Stimulated activated CD8-positive, alpha-beta memory T cell treated with anti-CD3 and anti-CD28 coated beads, Interleukin-4, amount 100 ng/mL, for 4 hours (primary cell): ENCODE results near the gene FAM193B.
"Not testable (repeated sequence)": the region's sequence is repeated elsewhere in the genome, so short reads cannot be mapped to it uniquely, and the experiment has no call there.

Source experiments
- DNase-seq, 2 donors: peaks; one replicate each; pipeline ENCODE4 v3.0.0-alpha.2; 2020; ENCODE audit warnings: low read depth in 2 of 2, low spot score in 1 of 2

Gene FAM193B

DNA sequence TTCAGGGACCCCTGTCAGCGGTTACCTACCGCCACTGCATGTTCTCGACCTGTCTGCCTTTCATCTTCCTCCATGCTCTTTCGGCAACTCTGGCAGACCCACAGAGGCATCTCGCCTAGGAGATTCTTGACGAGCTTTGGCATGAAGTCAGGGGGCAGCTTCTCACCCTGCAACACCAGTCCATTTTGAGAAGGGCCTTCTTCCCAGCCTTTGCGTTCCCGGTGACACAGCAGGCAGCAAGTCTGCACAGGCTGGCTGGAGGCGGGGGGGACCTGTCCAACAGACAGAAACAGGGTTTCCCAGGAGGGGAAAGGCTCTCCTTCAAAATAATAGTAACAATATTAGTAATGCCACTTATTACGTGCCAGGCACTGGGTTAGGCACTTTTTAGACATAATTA, 15.5 kb downstream of the FAM193B start:
- DNase-seq: no peak

DNA sequence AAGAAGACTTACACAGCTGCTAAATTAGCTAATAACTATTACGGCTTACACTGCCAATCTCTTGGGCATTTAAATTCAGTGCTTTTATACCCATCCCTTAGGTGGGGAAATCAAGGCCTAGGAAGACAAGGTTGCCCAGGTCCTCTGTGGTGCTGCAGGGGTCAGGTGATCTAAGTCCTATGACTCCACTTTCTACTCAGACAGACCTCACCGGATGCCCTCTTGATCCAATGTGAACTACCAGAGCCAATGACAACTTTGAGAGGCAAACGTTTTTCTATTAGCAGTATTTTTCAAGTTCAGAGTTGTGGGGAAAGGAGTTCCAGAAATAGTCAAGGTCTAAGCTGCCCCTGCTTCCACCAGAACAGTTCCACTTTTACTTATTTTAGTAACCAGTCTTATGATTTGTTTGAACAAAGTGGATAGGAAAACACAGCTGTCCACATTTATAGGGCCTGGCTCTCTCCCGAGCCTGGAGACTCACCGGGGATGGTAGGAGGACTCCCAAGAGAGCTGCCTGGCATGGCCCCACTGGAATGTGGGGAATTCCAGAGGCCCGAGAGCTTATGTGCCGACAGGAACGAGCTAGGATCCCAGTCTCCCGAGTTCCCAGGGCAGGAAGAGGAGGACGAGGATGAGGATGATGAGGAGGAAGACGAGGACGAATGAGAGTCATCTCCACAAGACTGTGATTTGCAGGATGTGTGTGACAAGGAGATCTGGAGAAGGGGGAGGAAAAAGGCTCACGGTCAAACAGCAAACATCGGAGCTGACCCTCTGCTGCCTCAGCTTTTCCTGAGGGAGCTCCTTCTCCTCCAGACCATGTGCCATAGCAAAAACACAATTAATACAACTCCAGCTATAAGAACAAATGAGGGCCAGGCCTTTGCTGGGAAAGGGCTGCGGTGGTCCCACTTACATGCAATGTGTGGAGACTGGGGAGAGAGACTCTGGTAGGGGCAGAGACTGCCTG, 16.7 kb downstream of the FAM193B start:
- no peak for DNase-seq

- DNase-seq: no peak
Observed at GRCh38 chr5:177536386-177536785, 18.0 kb downstream of the FAM193B start.

DNA sequence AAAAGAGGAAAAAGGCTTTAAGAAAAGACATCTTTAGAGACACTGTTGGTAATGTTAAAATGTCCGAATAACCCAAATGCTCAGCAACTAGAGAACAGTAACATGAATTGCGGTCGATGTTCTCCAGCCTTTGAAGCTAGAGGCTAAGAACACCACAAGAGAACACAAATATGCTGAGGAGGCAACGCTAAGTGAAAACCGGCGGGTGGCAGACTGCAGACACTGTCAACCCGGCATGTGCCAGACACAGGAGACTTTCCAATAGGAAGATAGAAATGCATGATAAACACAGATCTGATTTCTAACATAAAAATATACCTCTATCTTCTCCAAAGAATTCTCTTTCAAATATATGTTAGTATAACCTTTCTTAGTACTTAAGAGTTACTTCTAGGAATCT, 19.2 kb downstream of the FAM193B start:
- no peak for DNase-seq

DNA sequence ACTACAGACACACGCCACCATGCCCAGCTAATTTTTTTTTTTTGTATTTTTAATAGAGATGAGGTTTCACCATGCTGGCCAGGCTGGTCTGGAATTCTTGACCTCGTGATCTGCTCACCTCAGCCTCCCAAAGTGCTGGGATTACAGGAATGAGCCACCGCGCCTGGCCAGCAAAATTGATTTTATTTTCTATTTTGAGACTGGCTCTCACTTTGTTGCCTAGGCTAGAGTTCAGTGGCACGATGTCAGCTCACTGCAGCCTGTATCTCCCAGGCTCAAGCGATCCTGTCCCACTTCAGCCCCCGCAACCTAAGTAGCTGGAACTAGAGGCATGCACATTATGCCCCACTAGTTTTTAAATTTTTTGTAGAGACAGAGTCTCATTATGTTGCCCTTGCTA, 19.9 kb downstream of the FAM193B start:
- DNase-seq: not testable (repeated sequence)

DNA sequence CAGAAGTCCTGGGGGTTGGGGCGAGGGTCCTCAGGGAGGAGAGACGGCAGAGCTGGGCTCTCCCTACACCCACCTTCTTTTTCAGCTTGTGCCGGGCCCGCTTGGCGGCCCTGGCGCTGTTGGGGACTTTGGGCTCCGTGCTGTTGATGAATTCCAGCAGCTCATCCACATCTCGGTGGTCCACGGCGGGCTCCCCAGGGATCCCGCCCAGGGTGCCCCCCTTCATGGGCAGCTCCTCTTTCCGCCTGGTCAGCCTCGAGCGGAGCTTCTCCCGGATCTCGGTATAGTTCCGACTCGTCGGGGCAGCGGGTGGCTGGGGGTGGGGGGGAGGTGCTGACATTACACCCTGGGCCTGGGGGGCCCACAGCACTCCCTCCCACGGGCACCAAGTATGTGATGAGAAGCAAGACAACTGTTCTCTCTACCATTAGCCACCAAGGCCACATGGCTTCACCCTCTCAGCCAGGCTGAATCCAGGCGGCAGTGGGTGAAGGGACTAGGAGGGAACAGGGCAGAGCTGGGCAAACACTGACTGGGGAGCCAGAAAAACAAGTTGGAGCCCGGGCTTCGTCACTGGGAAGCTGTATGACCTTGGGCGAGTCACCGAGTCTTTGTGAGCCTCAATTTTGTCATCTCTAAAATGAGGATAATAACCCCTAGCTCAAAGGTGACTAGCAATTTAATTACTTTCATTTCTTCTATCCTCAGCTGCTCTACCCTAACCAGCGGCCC, 23.0 kb downstream of the FAM193B start:
- no peak for DNase-seq

- DNase-seq: no peak
Observed at GRCh38 chr5:177530638-177531037, 23.7 kb downstream of the FAM193B start.

GRCh38 chr5:177529247-177530203, 24.8 kb downstream of the FAM193B start:
- DNase-seq: no peak

DNA sequence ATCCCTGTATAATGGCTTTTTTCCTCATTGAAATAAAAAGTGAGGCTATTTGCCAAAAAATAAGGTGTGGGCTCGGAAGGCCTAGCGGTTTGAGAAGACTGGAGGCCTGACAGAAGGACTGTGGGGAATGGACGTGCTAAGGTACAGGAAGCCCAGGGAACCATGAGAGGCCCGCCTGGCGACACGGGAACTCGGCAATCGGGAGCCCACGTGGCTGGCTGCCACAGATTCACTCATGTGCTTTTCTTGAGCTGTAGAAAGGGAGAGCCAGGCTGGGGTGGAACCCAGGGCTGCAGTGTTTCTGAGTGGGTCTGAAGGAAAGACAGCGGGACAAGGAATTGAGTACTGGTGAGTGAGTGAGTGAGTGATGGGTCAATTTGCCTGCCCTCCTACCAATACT, 25.7 kb downstream of the FAM193B start:
- no peak for DNase-seq

DNA sequence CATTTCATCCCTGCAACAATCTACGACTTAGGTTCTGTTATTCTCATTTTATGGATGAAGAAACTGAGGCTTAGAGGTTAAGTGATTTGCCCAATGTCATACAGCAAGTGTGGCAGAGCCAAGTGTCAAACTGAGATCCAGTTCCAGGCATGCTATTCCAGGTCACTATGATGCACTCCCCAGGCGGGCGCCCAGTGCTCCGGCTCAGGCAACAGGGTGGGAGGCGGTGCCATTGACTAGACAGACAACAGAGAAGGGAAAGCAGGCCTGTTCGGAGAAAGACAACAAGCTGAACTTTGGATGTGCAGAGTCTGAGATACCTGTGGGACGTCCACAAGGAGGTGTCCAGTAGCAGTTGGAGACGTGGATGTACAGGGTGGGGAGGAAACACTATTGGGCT, 26.8 kb downstream of the FAM193B start:
- no peak for DNase-seq

GRCh38 chr5:177526791-177527190, 27.6 kb downstream of the FAM193B start:
- DNase-seq: no peak

DNA sequence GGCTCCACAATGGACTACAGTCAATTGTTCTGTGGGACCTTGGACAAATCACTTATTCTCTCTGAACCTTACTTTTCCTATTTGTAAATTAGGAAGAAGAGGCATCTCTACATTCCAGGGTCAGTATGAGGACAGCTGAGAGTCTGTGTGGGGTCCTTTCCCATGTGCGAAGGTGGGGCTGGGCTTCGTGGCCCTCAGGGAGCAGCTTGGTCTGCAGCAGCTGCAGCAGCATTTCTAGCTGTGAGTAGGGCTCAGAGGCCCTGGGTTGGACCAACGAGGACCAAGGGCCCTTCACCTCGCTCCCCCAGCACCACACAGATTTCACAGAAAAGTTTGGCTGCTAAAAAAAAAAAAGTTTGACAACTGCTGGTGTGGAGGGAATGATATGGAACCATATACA, 28.2 kb downstream of the FAM193B start:
- no peak for DNase-seq

GRCh38 chr5:177524941-177525655, 29.3 kb downstream of the FAM193B start:
- DNase-seq: no peak

DNA sequence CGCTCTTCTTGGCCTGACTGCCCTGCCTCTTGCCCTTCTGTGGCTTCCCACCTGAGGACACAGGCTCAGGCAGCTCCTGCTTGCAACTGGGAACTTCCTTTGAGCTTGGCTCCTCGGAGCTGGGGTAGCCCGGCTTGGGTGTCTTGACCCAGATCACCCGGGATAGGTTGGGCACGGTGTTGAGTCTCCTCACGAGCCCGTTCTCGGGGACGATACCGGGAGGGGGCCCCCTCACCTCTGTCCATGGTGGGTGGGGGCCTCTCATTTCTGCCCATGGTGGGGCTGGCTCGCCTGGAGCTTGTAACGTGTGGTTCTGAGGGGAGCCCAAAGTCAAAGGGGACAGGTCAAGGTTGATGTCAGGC, 29.8 kb downstream of the FAM193B start:
- no peak for DNase-seq

GRCh38 chr5:177523711-177524538, 30.4 kb downstream of the FAM193B start:
- DNase-seq: no peak

DNA sequence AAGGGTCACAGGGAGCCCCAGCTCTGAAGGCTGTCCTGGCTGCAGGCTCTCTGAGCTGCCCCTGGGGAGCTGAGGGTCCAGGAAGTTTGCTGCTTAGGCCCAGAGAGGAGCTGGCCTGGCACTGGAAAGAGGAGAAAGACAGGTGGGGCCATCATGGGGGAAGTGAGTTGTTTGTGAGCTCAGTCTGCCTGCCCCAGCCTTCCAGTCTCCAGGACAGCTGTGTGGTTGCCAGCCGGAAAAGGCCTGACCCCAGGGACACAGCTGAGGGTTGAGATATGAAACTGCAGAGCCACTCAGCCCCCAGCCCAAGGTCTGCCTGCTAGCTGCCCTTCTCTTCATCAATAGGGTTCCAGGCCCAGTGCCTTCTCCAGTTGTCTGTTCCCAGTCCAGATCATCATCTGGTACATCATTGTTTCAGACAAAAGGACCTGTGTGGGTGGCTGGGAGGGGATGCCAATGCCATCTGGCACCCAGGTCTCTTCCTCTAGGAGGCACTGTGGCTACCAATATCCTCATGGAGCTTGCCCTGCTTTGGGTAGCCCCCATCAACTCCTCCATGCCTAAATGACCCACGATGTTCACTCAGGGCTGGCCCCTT, 33.3 kb downstream of the FAM193B start:
- DNase-seq: no peak

DNA sequence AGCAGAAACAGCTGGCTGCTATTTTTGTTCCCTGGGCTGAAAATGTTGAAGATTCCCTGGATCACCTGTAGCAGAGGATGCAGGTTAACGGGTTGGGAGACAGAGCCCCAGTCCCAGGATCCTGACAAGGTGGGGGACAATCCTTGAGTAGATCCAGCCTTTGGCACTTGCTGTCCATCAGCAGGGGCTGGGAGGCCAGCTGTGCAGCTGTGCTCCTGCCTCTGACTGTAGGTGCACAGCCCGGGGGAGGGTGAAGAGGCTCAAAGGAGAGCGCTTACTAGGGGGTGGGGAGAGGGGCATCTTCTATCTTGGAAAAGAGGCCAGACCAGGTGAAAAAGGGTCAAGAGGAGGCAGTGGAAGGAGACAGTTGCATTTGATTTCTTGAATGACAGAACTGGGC, 34.1 kb downstream of the FAM193B start:
- no peak for DNase-seq

GRCh38 chr5:177519463-177520235, 34.7 kb downstream of the FAM193B start:
- DNase-seq: no peak
